Spleen (tissue), 11 donors: Measurements from ENCODE around the gene CHMP3. TPM values are rescaled to one million over a fixed set of nuclear protein-coding genes. Genes with fewer than 3 reads are reported as not detected.

ENCODE experiments used
- DNase-seq: peaks from one replicate; pipeline ENCODE4 v3.0.0-alpha.2; 2020
- H3K27ac ChIP-seq, 8 donors: fragments of 200-600 bp; sonication (generic) in 7 of 8; 1 replicate in 4 of 8; 2 replicates in 4 of 8; pipeline versions ENCODE4 v1.5.0 to v1.8.0; 2016 to 2021; ENCODE audit warnings: inconsistent platforms in 4 of 8, mild to moderate bottlenecking in 4 of 8, moderate library complexity in 1 of 8
- H3K27me3 ChIP-seq, 7 donors: fragments of 200-600 bp; sonication (generic) in 6 of 7; replicated peaks in 1 of 7; 1 replicate in 4 of 7; 2 replicates in 3 of 7; pipeline versions ENCODE4 v1.5.0 to v1.8.0; 2016 to 2021; ENCODE audit warnings: inconsistent platforms in 3 of 7, mild to moderate bottlenecking in 1 of 7
- H3K36me3 ChIP-seq, 6 donors: fragments of 200-600 bp; sonication (generic) in 5 of 6; 1 replicate in 4 of 6; 2 replicates in 2 of 6; pipeline versions ENCODE4 v1.5.0 to v1.8.0; 2016 to 2021; ENCODE audit warnings: inconsistent platforms in 2 of 6
- H3K4me1 ChIP-seq, 6 donors: fragments of 200-600 bp; sonication (generic) in 5 of 6; 1 replicate in 3 of 6; 2 replicates in 3 of 6; pipeline versions ENCODE4 v1.5.0 to v1.8.0; 2016 to 2021; ENCODE audit warnings: inconsistent platforms in 3 of 6
- H3K4me3 ChIP-seq, 8 donors: fragments of 200-600 bp; sonication (generic) in 7 of 8; 1 replicate in 4 of 8; 2 replicates in 4 of 8; pipeline versions ENCODE4 v1.5.0 to v1.8.0; 2016 to 2021; ENCODE audit warnings: inconsistent platforms in 4 of 8, mild to moderate bottlenecking in 4 of 8, moderate library complexity in 2 of 8
- H3K9me3 ChIP-seq, 8 donors: fragments of 200-600 bp; sonication (generic) in 7 of 8; 1 replicate in 4 of 8; 2 replicates in 4 of 8; pipeline versions ENCODE4 v1.5.0 to v1.8.0; 2016 to 2021; ENCODE audit warnings: inconsistent platforms in 4 of 8
- CTCF ChIP-seq, 11 experiments: fragments of 200-600 bp in 7 of 11; fragments of 450-650 bp in 4 of 11; sonication (generic) in 4 of 11; IDR thresholded peaks in 8 of 11; conservative IDR thresholded peaks in 3 of 11; 1 replicate in 7 of 11; 2 replicates in 4 of 11; pipeline versions ENCODE4 v1.4.0 to v1.8.0; 2016 to 2021; ENCODE audit warnings: antibody characterized with exemption in 11 of 11, inconsistent platforms in 4 of 11, mild to moderate bottlenecking in 1 of 11
- POLR2A ChIP-seq, 3 donors: fragments of 450-650 bp; IDR thresholded peaks; one replicate each; pipeline ENCODE4 v1.5.1; 2017; ENCODE audit warnings: antibody characterized with exemption in 3 of 3, mild to moderate bottlenecking in 1 of 3
- POLR2AphosphoS5 ChIP-seq, 3 donors: sonication (generic); formaldehyde crosslinking; IDR thresholded peaks; one replicate each; pipeline ENCODE4 v1.5.1; 2017; ENCODE audit warnings: antibody characterized with exemption in 3 of 3
- WGBS, 5 donors: extraction: QIAGEN DNeasy Blood & Tissue Kit in 3 of 5; methylation state at CpG; one replicate each; pipeline versions ENCODE4 v1.1.5 to v1.1.7; 2013 to 2018; 5-methylcytosine and 5-hydroxymethylcytosine counted together
- intact Hi-C: fragments of 100-400 bp; cut with DNase I; formaldehyde crosslinking; loops from one replicate; pipeline ENCODE4 v1.15.0; 2023; ENCODE audit warnings: low total_unique reads
- polyA plus RNA-seq, 3 donors: library from polyadenylated mRNA; stranded (reverse); fragments of 200-250 nt; gene quantifications; one replicate each; pipeline ENCODE4 v1.2.1, GENCODE V29; 2013
- small RNA-seq, 4 donors: library from RNA; depleted of rRNA; stranded (forward); fragments of <200 nt; gene quantifications; one replicate each; pipeline ENCODE3, GENCODE V24; 2016
- total RNA-seq, 7 donors: library from RNA; depleted of rRNA in 3 of 7; stranded (reverse); fragments of >200 nt in 3 of 7; fragmentation: NEBNext Ultra II Directional in 4 of 7; extraction: Animal tissue kit (Norgen Biotek cat#: 25700) in 4 of 7; gene quantifications; one replicate each; pipeline versions ENCODE4 v1.1.0 to v1.2.1, GENCODE V29; 2016 to 2021
- donor health status: healthy with polysubstance abuse.
- donor health status: DM: no; HTN: no; CAD: no; lungs with moderate emphysema.
- donor health status: DM: no; HTN: no; CAD: no.
- donor health status: Bipolar disorder and iron deficiency.
- donor health status: healthy.
- donor health status: DM: no; HTN: no; CAD: no.
- donor health status: DM: yes; HTN: yes; CAD: no.

Gene CHMP3
- total and polyA plus RNA-seq, 10 donors, result 33.6 to 125 (median 79.3) TPM

GRCh38 chr2:86455181-86455580 lies 108.1 kb downstream of the CHMP3 start:
- Histone ChIP-seq H3K27ac (no peak overlapping the region), H3K4me1 (peaks cover 0 to 12% (median 4%) of the 10 kb centered on the region in 6 donors), H3K9me3 (no peaks in the 10 kb centered on the region), H3K4me3 (no peak overlapping the region), H3K27me3 (no peaks in the 10 kb centered on the region), H3K36me3 (peaks cover 0 to 100% (median 87%) of the 10 kb centered on the region in 6 donors)
- no peak for DNase-seq
- no peak for TF ChIP-seq CTCF (IDR thresholded peaks at IDR 0.05 in 8 of 11, conservative IDR thresholded peaks at IDR 0.05 in 3 of 11)
- TF ChIP-seq POLR2A (IDR thresholded peaks at IDR 0.05), result no peak
- no peak for TF ChIP-seq POLR2AphosphoS5 (IDR thresholded peaks at IDR 0.05)
- intact Hi-C loops, result no loop called here
- 88 to 98% (median 96%) methylated on average over 5 of the region's 5 CpGs for WGBS, 5 donors

GRCh38 chr2:86454238-86454637 lies 109.0 kb downstream of the CHMP3 start:
- Histone ChIP-seq H3K27me3 (no peaks in the 10 kb centered on the region), H3K4me1 (peaks cover 0 to 21% (median 8%) of the 10 kb centered on the region in 6 donors), H3K4me3 (no peak overlapping the region), H3K36me3 (peaks cover 0 to 100% (median 84%) of the 10 kb centered on the region in 6 donors), H3K9me3 (no peaks in the 10 kb centered on the region), H3K27ac (no peak overlapping the region)
- TF ChIP-seq CTCF (IDR thresholded peaks at IDR 0.05 in 8 of 11, conservative IDR thresholded peaks at IDR 0.05 in 3 of 11), result no peak
- no peak for TF ChIP-seq POLR2AphosphoS5 (IDR thresholded peaks at IDR 0.05)
- TF ChIP-seq POLR2A (IDR thresholded peaks at IDR 0.05), result no peak
- DNase-seq, result no peak
- intact Hi-C loops, result no loop called here

- H3K4me1 ChIP-seq, result peaks cover 2 to 25% (median 12%) of the 10 kb centered on the region in 6 donors
- no peaks in the 10 kb centered on the region for H3K9me3 ChIP-seq
- H3K36me3 ChIP-seq, result peaks cover 0 to 100% (median 80%) of the 10 kb centered on the region in 6 donors
- H3K4me3 ChIP-seq, result no peak overlapping the region
- no peaks in the 10 kb centered on the region for H3K27me3 ChIP-seq
- TF ChIP-seq POLR2A (IDR thresholded peaks at IDR 0.05) (no peak), POLR2AphosphoS5 (IDR thresholded peaks at IDR 0.05) (no peak), CTCF (IDR thresholded peaks at IDR 0.05 in 8 of 11, conservative IDR thresholded peaks at IDR 0.05 in 3 of 11) (no peak)
- no peak for DNase-seq
- intact Hi-C loops, result no loop called here
- 46 to 73% (median 66%) methylated on average over 2 of the region's 2 CpGs for WGBS, 5 donors
- no peak overlapping the region for H3K27ac ChIP-seq
Measured at GRCh38 chr2:86453836-86454235, 109.4 kb downstream of the CHMP3 start.

Small RNA genes within 50 kb of the gene (small RNA-seq; reads per million reads assigned to genes)
- gene RNU6-640P, result 0 reads per million in 4 donors

Other genes with a start within 250 kb of the CHMP3 start
- gene REEP1, start 225.8 kb downstream of the CHMP3 start, total RNA-seq, result 1 to 10 TPM; 1.9 to 7.6 (median 4.0) TPM
- gene REEP1, start 225.8 kb downstream of the CHMP3 start, polyA plus RNA-seq, result 1 to 10 TPM in 2 of 3 donors, under 1 TPM in 1; 0.57 to 1.5 (median 1.1) TPM
- gene KDM3A, start 122.1 kb downstream of the CHMP3 start, total RNA-seq, result 10 to 100 TPM; 40.8 to 87.5 (median 51.0) TPM
- gene KDM3A, start 122.1 kb downstream of the CHMP3 start, polyA plus RNA-seq, result 10 to 100 TPM; 16.1 to 17.7 (median 16.8) TPM
- gene RNF103, start 60.4 kb upstream of the CHMP3 start, total RNA-seq, result 10 to 100 TPM; 18.3 to 34.7 (median 28.3) TPM
- gene RNF103, start 60.4 kb upstream of the CHMP3 start, polyA plus RNA-seq, result 1 to 10 TPM; 9.1 to 9.4 (median 9.3) TPM
- 10 to 100 TPM; 25.4 to 56.5 (median 37.5) TPM for gene RMND5A, start 156.8 kb upstream of the CHMP3 start, total RNA-seq
- 10 to 100 TPM in 1 of 3 donors, 1 to 10 TPM in 2; 6.0 to 11.6 (median 9.8) TPM for gene RMND5A, start 156.8 kb upstream of the CHMP3 start, polyA plus RNA-seq
- 100 to 1,000 TPM in 4 of 7 donors, 10 to 100 TPM in 3; 91.2 to 182 (median 111) TPM for gene CD8A, start 227.5 kb upstream of the CHMP3 start, total RNA-seq
- 10 to 100 TPM; 14.2 to 47.8 (median 21.4) TPM for gene CD8A, start 227.5 kb upstream of the CHMP3 start, polyA plus RNA-seq